PFSK-1 (cell line): ENCODE measurements around the gene ZNHIT2.

Experiments used
- FOXP2 ChIP-seq: optimal IDR thresholded peaks from 2 replicates; pipeline ENCODE3; 2011; ENCODE audit warnings: borderline replicate concordance, control low read depth, inconsistent platforms; ENCODE audit not compliant: insufficient read depth; ENCODE audit errors: extremely low read length, extremely low read depth
- POLR2AphosphoS5 ChIP-seq: IDR thresholded peaks from 2 replicates; pipeline ENCODE4 v1.6.1; 2012; ENCODE audit warnings: low read depth, mild to moderate bottlenecking, control low read depth, low read length, moderate library complexity
- SIN3A ChIP-seq: IDR thresholded peaks from 2 replicates; pipeline ENCODE4 v1.6.1; 2012; ENCODE audit warnings: mild to moderate bottlenecking, low read length, moderate library complexity, borderline replicate concordance; ENCODE audit not compliant: insufficient read depth
- TAF1 ChIP-seq: IDR thresholded peaks from 2 replicates; pipeline ENCODE4 v1.6.1; 2012; ENCODE audit warnings: low read length, control low read depth, borderline replicate concordance; ENCODE audit not compliant: insufficient read depth
- TF ChIP-seq, protein P1 (sequence below), 2 experiments: IDR thresholded peaks; 2 replicates each; pipeline versions ENCODE4 v1.6.1 to v1.8.0; 2011 to 2012; ENCODE audit warnings: low read depth in 2 of 2, low read length in 2 of 2, control low read depth in 1 of 2, inconsistent platforms in 1 of 2, mild to moderate bottlenecking in 1 of 2, moderate library complexity in 1 of 2; ENCODE audit not compliant: insufficient read depth in 1 of 2

DNA sequence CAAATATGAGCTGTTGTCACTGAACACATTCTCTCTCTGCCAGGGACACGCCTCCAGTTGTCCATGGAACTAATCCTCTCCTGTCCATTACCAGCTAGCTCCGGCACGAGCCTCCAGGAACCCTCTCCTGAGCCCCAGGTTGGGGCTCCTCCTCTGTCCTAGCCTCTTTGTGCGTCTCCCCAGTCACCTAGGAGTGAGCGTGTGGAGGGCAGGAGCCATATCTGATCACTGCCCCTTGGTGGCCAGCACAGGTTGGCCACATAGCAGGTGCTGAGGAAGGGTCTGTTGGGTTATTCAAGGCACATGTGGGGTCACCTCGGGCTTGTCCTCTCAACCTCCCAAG is 14.4 kb upstream of the ZNHIT2 start:
- TF ChIP-seq, protein P1, sequence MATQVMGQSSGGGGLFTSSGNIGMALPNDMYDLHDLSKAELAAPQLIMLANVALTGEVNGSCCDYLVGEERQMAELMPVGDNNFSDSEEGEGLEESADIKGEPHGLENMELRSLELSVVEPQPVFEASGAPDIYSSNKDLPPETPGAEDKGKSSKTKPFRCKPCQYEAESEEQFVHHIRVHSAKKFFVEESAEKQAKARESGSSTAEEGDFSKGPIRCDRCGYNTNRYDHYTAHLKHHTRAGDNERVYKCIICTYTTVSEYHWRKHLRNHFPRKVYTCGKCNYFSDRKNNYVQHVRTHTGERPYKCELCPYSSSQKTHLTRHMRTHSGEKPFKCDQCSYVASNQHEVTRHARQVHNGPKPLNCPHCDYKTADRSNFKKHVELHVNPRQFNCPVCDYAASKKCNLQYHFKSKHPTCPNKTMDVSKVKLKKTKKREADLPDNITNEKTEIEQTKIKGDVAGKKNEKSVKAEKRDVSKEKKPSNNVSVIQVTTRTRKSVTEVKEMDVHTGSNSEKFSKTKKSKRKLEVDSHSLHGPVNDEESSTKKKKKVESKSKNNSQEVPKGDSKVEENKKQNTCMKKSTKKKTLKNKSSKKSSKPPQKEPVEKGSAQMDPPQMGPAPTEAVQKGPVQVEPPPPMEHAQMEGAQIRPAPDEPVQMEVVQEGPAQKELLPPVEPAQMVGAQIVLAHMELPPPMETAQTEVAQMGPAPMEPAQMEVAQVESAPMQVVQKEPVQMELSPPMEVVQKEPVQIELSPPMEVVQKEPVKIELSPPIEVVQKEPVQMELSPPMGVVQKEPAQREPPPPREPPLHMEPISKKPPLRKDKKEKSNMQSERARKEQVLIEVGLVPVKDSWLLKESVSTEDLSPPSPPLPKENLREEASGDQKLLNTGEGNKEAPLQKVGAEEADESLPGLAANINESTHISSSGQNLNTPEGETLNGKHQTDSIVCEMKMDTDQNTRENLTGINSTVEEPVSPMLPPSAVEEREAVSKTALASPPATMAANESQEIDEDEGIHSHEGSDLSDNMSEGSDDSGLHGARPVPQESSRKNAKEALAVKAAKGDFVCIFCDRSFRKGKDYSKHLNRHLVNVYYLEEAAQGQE (IDR thresholded peaks at IDR 0.05; ENCODE audit: insufficient read depth in 1 of 2, low read depth in 2 of 2, low read length in 2 of 2): no peak
- TF ChIP-seq SIN3A: no peak
- no peak for TF ChIP-seq POLR2AphosphoS5
- no peak for TF ChIP-seq TAF1
- no peak for TF ChIP-seq FOXP2
